WTC11 (cell line): ENCODE results near the gene ANAPC16.
A peak's percentile ranks its signal among the peaks of the same experiment; 100 is the strongest.

Source experiments
- ELF4 ChIP-seq: sonication (generic); formaldehyde crosslinking; IDR thresholded peaks from 2 replicates; pipeline ENCODE4 v1.8.1; 2022; ENCODE audit warnings: low read depth, mild to moderate bottlenecking, moderate library complexity, missing genetic modification reagents
- HMGXB4 ChIP-seq: sonication (generic); formaldehyde crosslinking; IDR thresholded peaks from 2 replicates; pipeline ENCODE4 v1.8.1; 2023; ENCODE audit warnings: mild to moderate bottlenecking, moderate library complexity, missing genetic modification reagents
- MAX ChIP-seq: sonication (generic); formaldehyde crosslinking; IDR thresholded peaks from 2 replicates; pipeline ENCODE4 v1.8.0; 2022; ENCODE audit warnings: mild to moderate bottlenecking, missing genetic modification reagents
- TF ChIP-seq, protein P1 (sequence below): fragments of 200-600 bp; IDR thresholded peaks from 2 replicates; pipeline ENCODE4 v1.8.0; 2022; ENCODE audit warnings: antibody characterized with exemption

DNA sequence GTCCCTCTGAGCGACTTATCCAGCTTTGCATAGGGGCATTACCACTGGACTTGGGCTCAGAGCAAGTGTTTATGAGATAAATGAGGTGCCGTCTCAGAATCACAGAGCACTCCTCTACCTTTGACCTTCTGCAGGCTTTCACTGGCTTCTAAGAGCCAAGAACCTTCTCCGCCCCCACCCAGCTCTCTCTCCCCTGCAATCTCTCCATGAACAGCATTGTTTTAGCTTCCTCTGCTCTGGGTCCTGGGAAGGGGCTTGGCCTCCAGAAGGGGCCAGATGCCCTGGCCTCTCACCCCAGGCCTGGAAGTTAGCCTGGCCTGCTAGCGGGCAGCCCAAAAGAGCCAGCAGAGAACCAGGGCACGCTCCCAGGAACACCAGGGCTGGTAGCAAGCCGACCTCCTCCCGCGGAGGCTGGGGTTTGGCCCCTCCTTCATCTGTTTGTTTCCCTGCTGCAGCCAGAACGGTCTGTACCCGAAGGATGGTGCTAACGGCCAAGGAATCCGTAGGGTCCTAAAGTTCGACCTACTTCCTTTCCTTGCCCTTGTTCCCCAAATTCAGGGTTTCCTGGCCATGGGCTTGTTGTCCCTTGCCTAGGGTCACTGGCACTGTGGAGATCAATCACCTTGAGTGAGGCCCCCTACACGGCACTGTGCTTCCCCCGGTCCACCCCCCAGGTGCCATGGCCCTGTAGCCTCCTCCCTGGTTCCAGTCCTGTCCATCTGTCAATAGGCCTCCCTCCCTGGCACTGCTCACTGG lies 39.2 kb downstream of the ANAPC16 start:
- TF ChIP-seq, protein P1, sequence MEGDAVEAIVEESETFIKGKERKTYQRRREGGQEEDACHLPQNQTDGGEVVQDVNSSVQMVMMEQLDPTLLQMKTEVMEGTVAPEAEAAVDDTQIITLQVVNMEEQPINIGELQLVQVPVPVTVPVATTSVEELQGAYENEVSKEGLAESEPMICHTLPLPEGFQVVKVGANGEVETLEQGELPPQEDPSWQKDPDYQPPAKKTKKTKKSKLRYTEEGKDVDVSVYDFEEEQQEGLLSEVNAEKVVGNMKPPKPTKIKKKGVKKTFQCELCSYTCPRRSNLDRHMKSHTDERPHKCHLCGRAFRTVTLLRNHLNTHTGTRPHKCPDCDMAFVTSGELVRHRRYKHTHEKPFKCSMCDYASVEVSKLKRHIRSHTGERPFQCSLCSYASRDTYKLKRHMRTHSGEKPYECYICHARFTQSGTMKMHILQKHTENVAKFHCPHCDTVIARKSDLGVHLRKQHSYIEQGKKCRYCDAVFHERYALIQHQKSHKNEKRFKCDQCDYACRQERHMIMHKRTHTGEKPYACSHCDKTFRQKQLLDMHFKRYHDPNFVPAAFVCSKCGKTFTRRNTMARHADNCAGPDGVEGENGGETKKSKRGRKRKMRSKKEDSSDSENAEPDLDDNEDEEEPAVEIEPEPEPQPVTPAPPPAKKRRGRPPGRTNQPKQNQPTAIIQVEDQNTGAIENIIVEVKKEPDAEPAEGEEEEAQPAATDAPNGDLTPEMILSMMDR, result no peak
- TF ChIP-seq HMGXB4 (no peak), MAX (CRISPR knock-in tag) (peak; percentile 54; the same call in 1 of the 2 replicates), ELF4 (CRISPR knock-in tag) (no peak)
